WI38 (cell line): Measurements from ENCODE around the gene KRTAP22-1.

Experiments used
- H3K4me3 ChIP-seq: 2 replicates; pipeline ENCODE4 v1.5.1; 2011; ENCODE audit warnings: low read depth, mild to moderate bottlenecking, control low read depth, low read length
- TF ChIP-seq, protein P1 (sequence below): IDR thresholded peaks from 2 replicates; pipeline ENCODE4 v1.5.1; 2012; ENCODE audit warnings: low read depth, mild to moderate bottlenecking, control low read depth, low read length

Gene KRTAP22-1

DNA sequence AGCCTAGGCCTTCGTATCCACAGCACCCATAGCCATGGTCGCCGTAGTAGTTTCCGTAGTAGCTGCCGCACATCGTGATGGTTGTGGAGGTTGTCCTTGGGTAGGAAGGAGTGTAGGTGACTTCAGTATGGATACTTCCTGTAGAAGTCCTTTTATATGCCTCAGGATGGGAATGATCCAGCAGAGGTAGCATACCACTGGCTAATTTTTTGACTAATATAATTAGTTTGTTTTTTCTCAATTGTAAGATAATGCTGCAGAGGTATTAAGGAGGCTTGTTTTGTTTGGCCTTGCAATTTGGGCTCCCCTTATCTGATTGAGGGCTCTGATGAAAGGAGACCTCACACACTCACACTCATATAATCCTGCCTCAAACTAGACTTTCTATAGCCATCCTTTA, 2.1 kb upstream of the KRTAP22-1 start, which contains the start of gene KRTAP6-2:
TSS of gene KRTAP6-2 (minus strand) at position 101 of the 400 bp plus-strand sequence. CDS start at position 73, 28 bp downstream.
- TF ChIP-seq, protein P1, sequence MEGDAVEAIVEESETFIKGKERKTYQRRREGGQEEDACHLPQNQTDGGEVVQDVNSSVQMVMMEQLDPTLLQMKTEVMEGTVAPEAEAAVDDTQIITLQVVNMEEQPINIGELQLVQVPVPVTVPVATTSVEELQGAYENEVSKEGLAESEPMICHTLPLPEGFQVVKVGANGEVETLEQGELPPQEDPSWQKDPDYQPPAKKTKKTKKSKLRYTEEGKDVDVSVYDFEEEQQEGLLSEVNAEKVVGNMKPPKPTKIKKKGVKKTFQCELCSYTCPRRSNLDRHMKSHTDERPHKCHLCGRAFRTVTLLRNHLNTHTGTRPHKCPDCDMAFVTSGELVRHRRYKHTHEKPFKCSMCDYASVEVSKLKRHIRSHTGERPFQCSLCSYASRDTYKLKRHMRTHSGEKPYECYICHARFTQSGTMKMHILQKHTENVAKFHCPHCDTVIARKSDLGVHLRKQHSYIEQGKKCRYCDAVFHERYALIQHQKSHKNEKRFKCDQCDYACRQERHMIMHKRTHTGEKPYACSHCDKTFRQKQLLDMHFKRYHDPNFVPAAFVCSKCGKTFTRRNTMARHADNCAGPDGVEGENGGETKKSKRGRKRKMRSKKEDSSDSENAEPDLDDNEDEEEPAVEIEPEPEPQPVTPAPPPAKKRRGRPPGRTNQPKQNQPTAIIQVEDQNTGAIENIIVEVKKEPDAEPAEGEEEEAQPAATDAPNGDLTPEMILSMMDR, result no peak
- no peak within 1 kb of the TSS for H3K4me3 ChIP-seq

DNA sequence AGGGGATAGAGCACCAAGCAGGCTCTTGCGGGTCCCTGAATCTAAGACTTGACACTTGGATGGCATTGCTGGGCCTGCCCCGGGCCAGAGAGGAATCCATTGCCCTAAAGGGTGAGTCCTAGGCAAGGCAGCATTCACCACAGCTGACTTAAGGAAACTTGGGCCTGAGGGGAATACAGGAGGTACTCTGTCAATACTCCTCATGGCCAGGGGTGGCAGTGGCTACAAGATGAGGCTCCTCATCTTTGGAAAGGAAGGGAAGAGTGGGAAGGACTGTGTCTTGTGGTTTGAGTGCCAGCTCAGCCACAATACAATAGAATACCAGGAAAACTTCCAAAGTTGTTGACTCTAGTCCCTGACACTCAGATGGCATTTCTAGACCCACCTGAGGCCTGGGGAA, 5.1 kb downstream of the KRTAP22-1 start:
- TF ChIP-seq, protein P1, result no peak
- no peak overlapping the region for H3K4me3 ChIP-seq

DNA sequence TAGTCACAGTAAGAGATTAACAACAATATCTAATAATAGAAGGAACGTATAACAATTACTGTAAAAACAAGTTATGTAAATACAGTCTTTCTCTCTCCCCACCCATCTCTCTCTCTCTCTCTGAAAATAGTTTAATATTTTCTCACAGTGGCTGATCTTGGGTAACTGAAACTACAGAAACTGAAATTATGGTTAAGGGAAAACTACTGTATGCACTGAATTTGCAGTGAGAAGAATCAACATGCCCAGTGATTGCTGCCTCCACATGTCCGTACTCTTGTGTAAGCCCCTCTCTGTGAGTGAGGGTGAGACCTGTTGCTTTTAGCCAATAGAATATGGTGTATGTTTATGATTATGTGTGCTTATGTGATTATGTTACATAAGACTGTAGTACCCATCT, 11.2 kb downstream of the KRTAP22-1 start:
- H3K4me3 ChIP-seq, result no peak overlapping the region
- TF ChIP-seq, protein P1, result no peak

DNA sequence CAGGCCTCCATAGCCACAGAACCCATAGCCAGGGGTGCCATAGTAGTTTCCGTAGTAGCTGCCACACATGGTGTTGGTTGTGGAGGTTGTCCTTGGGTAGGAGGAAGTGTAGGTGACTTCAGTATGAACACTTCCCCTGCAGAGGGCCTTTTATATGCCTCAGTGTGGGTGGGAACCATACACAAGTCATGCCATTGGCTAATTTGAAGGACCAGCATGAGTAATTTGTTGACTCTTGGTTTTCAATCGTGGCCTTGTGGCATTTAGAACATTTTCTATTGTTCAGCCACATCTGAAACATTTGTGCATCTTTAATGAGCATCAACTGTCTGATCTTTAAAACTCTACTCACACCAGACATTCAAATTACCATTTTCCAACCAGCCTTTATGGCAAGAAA, 12.9 kb downstream of the KRTAP22-1 start, which contains the start of gene KRTAP6-1:
TSS of gene KRTAP6-1 (minus strand) at position 95 of the 400 bp plus-strand sequence. CDS start at position 69, 26 bp downstream.
- TF ChIP-seq, protein P1, result no peak
- no peak within 1 kb of the TSS for H3K4me3 ChIP-seq

DNA sequence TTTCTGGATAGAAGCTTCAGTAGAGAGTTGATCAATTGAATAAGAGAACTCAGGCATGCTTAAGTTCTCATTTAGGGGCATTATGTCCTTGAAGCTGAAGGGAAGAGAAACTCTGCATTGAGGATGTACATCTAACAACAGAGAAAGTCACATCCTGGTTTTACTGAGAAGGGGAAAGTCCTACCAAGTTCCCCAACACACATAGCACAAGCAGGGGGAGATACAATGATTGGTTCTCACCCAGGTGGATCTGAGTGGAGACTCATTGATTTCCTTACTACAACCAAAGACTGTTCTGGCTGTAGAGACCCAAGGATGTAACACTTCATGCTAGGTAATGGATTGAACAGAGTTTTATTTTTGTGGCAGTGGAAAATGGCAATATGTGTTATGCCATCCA, 14.3 kb downstream of the KRTAP22-1 start:
- no peak overlapping the region for H3K4me3 ChIP-seq
- TF ChIP-seq, protein P1, result no peak

DNA sequence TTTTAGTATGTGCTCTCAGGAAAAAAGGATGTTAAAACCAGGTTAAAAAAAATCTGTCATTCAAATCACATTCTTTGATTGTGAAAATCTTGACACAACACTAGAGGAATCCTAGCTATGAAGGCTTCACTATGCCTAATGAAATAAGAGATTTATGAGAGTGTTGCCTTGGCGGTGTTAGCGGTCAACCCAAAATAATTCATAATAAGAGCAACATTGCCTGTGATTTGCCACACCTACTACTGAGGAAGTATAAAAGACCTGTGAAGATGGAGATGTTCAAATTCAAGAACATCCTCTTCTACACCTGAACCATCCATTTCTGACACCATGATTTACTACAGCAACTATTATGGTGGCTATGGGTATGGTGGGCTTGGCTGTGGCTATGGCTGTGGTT, 15.2 kb downstream of the KRTAP22-1 start, which contains the start of gene KRTAP20-1:
TSS of gene KRTAP20-1 (plus strand) at position 301 of the 400 bp plus-strand sequence. CDS start at position 331, 30 bp downstream.
- no peak within 1 kb of the TSS for H3K4me3 ChIP-seq
- TF ChIP-seq, protein P1, result no peak

DNA sequence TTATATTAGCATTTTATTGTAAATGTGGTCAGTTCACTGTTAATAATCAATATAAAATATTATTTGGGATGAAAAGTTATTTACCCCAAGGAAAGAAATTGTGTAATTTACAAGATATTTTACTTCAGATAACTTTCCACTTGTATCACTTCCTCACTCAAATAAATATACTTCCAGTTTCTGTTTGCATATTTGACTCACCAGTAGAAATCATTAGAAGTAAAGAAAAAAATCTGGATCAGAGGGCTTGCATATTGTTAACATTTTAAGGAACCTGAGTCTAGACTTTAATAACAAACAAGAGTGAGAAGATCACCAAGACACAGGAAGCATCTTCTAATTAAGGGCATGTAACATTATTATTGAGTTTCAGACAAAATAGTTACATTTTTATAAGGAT, 19.2 kb downstream of the KRTAP22-1 start:
- TF ChIP-seq, protein P1, result no peak
- no peak overlapping the region for H3K4me3 ChIP-seq
